HepG2 (cell line): ENCODE measurements around the gene MRAP. TPM values are rescaled to one million over a fixed set of nuclear protein-coding genes. Genes with fewer than 3 reads are reported as not detected.
A peak's percentile ranks its signal among the peaks of the same experiment; 100 is the strongest.

ENCODE experiments used
- DPF2 ChIP-seq: sonication (generic); formaldehyde crosslinking; IDR thresholded peaks from 2 replicates; pipeline ENCODE4 v1.4.0; 2020; ENCODE audit warnings: mild to moderate bottlenecking, low read depth, missing genetic modification reagents, borderline replicate concordance
- HOXA7 ChIP-seq: sonication (generic); formaldehyde crosslinking; IDR thresholded peaks from 2 replicates; pipeline ENCODE4 v1.8.1; 2022; ENCODE audit warnings: mild to moderate bottlenecking, missing genetic modification reagents, moderate library complexity
- ISL2 ChIP-seq: sonication (generic); formaldehyde crosslinking; IDR thresholded peaks from 2 replicates; pipeline ENCODE4 v1.5.0; 2020; ENCODE audit warnings: missing genetic modification reagents
- KDM4B ChIP-seq: sonication (generic); formaldehyde crosslinking; IDR thresholded peaks from 2 replicates; pipeline ENCODE4 v1.4.0; 2020; ENCODE audit warnings: missing genetic modification reagents
- MIER2 ChIP-seq: IDR thresholded peaks from 2 replicates; pipeline ENCODE4 v1.6.1; 2016; ENCODE audit warnings: missing biosample characterization, missing genetic modification reagents
- NR3C1 ChIP-seq: sonication (generic); formaldehyde crosslinking; IDR thresholded peaks from 2 replicates; pipeline ENCODE4 v1.4.0; 2020; ENCODE audit warnings: missing genetic modification reagents
- ZBTB40 ChIP-seq, 2 experiments: fragments of 450-650 bp in 1 of 2; sonication (generic) in 1 of 2; formaldehyde crosslinking in 1 of 2; IDR thresholded peaks; 2 replicates each; pipeline versions ENCODE4 v1.6.1 to v1.8.0; 2016 to 2022; ENCODE audit warnings: antibody characterized with exemption in 1 of 2, mild to moderate bottlenecking in 1 of 2, missing genetic modification reagents in 1 of 2
- ZHX2 ChIP-seq, 2 experiments: sonication (generic) in 1 of 2; formaldehyde crosslinking in 1 of 2; IDR thresholded peaks; 2 replicates each; pipeline versions ENCODE4 v1.6.1 to v1.9.0; 2014 to 2022; ENCODE audit warnings: antibody characterized with exemption in 1 of 2, borderline replicate concordance in 1 of 2, inconsistent platforms in 1 of 2, low read depth in 1 of 2, missing genetic modification reagents in 1 of 2
- ZNF432 ChIP-seq: sonication (generic); formaldehyde crosslinking; IDR thresholded peaks from 2 replicates; pipeline ENCODE4 v1.5.0; 2020; ENCODE audit warnings: missing genetic modification reagents, mild to moderate bottlenecking, borderline replicate concordance
- ZNF513 ChIP-seq: sonication (generic); formaldehyde crosslinking; conservative IDR thresholded peaks from 2 replicates; pipeline ENCODE4 v1.5.0; 2020; ENCODE audit warnings: missing genetic modification reagents
- polyA plus RNA-seq, 8 experiments: library from polyadenylated mRNA; depleted of rRNA in 3 of 8; stranded (reverse) in 7 of 8; unstranded in 1 of 8; fragments of >200 nt; fragmentation: Illumina TruSeq in 4 of 8; extraction: Trizol in 4 of 8; gene quantifications; 2 replicates each; pipeline versions ENCODE4 v1.2.1 to v1.2.3, GENCODE V29; 2011 to 2016; ENCODE audit warnings: low read depth in 4 of 8, missing spikeins in 1 of 8, mixed read lengths in 1 of 8; ENCODE audit not compliant: insufficient read depth in 1 of 8
- total RNA-seq, 5 experiments: library from RNA; depleted of rRNA; stranded (reverse); fragments of >200 nt; fragmentation: Illumina TruSeq; extraction: Trizol; gene quantifications; 2 replicates each; pipeline ENCODE4 v1.2.3, GENCODE V29; 2016; ENCODE audit warnings: low read depth in 1 of 5

MRAP gene
- total and polyA plus RNA-seq, 2 of the 13 experiments (the other 11 are each of a cell fraction or from before 2014, with no cell fraction given), result 0.46 to 1.2 TPM

- TF ChIP-seq ZHX2 (IDR thresholded peaks at IDR 0.05; ENCODE audit: low read depth), result no peak
- no peak for TF ChIP-seq ZHX2 (CRISPR knock-in tag; IDR thresholded peaks at IDR 0.05; ENCODE audit: borderline replicate concordance)
- TF ChIP-seq DPF2 (CRISPR knock-in tag), result no peak
- no peak for TF ChIP-seq HOXA7 (CRISPR knock-in tag)
- TF ChIP-seq MIER2, result no peak
- TF ChIP-seq ZBTB40 (IDR thresholded peaks at IDR 0.05), result no peak
- peak; percentile 45; the same call in 1 of the 2 replicates for TF ChIP-seq ZBTB40 (CRISPR knock-in tag; IDR thresholded peaks at IDR 0.05)
- no peak for TF ChIP-seq ISL2
- TF ChIP-seq NR3C1 (CRISPR knock-in tag), result no peak
- TF ChIP-seq KDM4B (CRISPR knock-in tag), result no peak
- no peak for TF ChIP-seq ZNF432
- no peak for TF ChIP-seq ZNF513
Observed at GRCh38 chr21:32278518-32279376, 19.9 kb upstream of the MRAP start, which contains the start of gene MIS18A (continued).
